CD4-positive, alpha-beta T cell (primary cell): ENCODE data around the gene RPTN. TPM values are rescaled to one million over a fixed set of nuclear protein-coding genes. Genes with fewer than 3 reads are reported as not detected.

Source experiments
- ATAC-seq: fragments of 200-7000 bp; cut with Tn5 transposase; one replicate; pipeline ENCODE4 v1.10.0; 2022; ENCODE audit warnings: mild to moderate bottlenecking; ENCODE audit not compliant: poor library complexity
- CTCF ChIA-PET: fragments of 350-600 bp; sonication (Branson Sonifier 250); formaldehyde crosslinking; loops from one replicate; lab custom pipeline; 2021; ENCODE audit warnings: antibody characterized with exemption, inconsistent platforms; lab: Charles Lee
- POLR2A ChIA-PET: fragments of 350-600 bp; sonication (Branson Sonifier 250); formaldehyde crosslinking; loops from one replicate; lab custom pipeline; 2021; ENCODE audit warnings: antibody characterized with exemption, inconsistent platforms; lab: Charles Lee
- DNase-seq, 14 experiments: peaks; one replicate each; pipeline ENCODE4 v3.0.0-alpha.2; 2013 to 2020; ENCODE audit warnings: mixed read lengths in 2 of 14
- H3K27ac ChIP-seq, 2 donors: one replicate each; pipeline versions ENCODE4 v1.5.1 to v1.7.0; 2013; ENCODE audit warnings: low read length in 2 of 2, low read depth in 1 of 2, mild to moderate bottlenecking in 1 of 2
- H3K27me3 ChIP-seq, 2 experiments: 1 replicate in 1 of 2; 2 replicates in 1 of 2; pipeline versions ENCODE4 v1.6.1 to v1.7.0; 2013; ENCODE audit warnings: low read length in 2 of 2, control low read depth in 1 of 2, mild to moderate bottlenecking in 1 of 2, moderate library complexity in 1 of 2; ENCODE audit not compliant: insufficient read depth in 2 of 2, control insufficient read depth in 1 of 2
- H3K36me3 ChIP-seq: one replicate; pipeline ENCODE4 v1.6.1; 2013; ENCODE audit warnings: low read length, control low read depth; ENCODE audit not compliant: insufficient read depth
- H3K4me1 ChIP-seq: one replicate; pipeline ENCODE4 v1.6.1; 2013; ENCODE audit warnings: low read length, control low read depth; ENCODE audit not compliant: insufficient read depth
- H3K4me3 ChIP-seq: one replicate; pipeline ENCODE4 v1.5.1; 2013; ENCODE audit warnings: mild to moderate bottlenecking, low read length, moderate library complexity
- H3K9me3 ChIP-seq, 2 experiments: 1 replicate in 1 of 2; 2 replicates in 1 of 2; pipeline versions ENCODE4 v1.6.1 to v1.7.0; 2013; ENCODE audit warnings: low read length in 2 of 2, mild to moderate bottlenecking in 2 of 2, control low read depth in 1 of 2, moderate library complexity in 1 of 2; ENCODE audit not compliant: control insufficient read depth in 1 of 2, insufficient read depth in 1 of 2
- H3K27ac Mint-ChIP-seq: one replicate; pipeline ENCODE4 v1.8.0; 2020; ENCODE audit warnings: mixed read lengths
- H3K27me3 Mint-ChIP-seq: one replicate; pipeline ENCODE4 v1.8.0; 2021; ENCODE audit warnings: mixed read lengths
- H3K36me3 Mint-ChIP-seq: one replicate; pipeline ENCODE4 v1.8.0; 2021; ENCODE audit warnings: low read depth, mixed read lengths
- H3K4me1 Mint-ChIP-seq: one replicate; pipeline ENCODE4 v1.8.0; 2021; ENCODE audit warnings: low read depth, mixed read lengths
- H3K4me3 Mint-ChIP-seq: one replicate; pipeline ENCODE4 v1.8.0; 2020; ENCODE audit warnings: mild to moderate bottlenecking, mixed read lengths
- H3K9me3 Mint-ChIP-seq: one replicate; pipeline ENCODE4 v1.8.0; 2020; ENCODE audit warnings: mixed read lengths
- intact Hi-C, 2 experiments: fragments of 100-400 bp; cut with DNase I in 1 of 2; cut with micrococcal nuclease in 1 of 2; formaldehyde crosslinking; loops; one replicate each; pipeline versions ENCODE4 v1.15.1 to v1.9.0; 2023 to 2025; cut with DNase I, micrococcal nuclease
- total RNA-seq, 174 experiments: library from RNA in 2 of 174; stranded (reverse) in 2 of 174; gene quantifications; one replicate each; pipeline ENCODE4 v1.2.3 and lab custom pipeline; 2021 to 2026
- TF ChIP-seq, protein P1 (sequence below): fragments of 200-600 bp; IDR thresholded peaks from one replicate; pipeline ENCODE4 v1.8.0; 2022; ENCODE audit warnings: antibody characterized with exemption, mild to moderate bottlenecking

The RPTN gene
- total RNA-seq, 2 experiments from 2014 or later = not detected

- Histone ChIP-seq H3K27me3 (no peaks in the 10 kb centered on the region), H3K4me3 (no peak overlapping the region), H3K36me3 (no peaks in the 10 kb centered on the region), H3K27ac (no peak overlapping the region), H3K4me1 (peaks cover 7% of the 10 kb centered on the region), H3K9me3 (peaks cover 13 to 16% of the 10 kb centered on the region in 2 experiments)
- intact Hi-C loops = no loop called here
- DNase-seq = no peak
- TF ChIP-seq, protein P1, sequence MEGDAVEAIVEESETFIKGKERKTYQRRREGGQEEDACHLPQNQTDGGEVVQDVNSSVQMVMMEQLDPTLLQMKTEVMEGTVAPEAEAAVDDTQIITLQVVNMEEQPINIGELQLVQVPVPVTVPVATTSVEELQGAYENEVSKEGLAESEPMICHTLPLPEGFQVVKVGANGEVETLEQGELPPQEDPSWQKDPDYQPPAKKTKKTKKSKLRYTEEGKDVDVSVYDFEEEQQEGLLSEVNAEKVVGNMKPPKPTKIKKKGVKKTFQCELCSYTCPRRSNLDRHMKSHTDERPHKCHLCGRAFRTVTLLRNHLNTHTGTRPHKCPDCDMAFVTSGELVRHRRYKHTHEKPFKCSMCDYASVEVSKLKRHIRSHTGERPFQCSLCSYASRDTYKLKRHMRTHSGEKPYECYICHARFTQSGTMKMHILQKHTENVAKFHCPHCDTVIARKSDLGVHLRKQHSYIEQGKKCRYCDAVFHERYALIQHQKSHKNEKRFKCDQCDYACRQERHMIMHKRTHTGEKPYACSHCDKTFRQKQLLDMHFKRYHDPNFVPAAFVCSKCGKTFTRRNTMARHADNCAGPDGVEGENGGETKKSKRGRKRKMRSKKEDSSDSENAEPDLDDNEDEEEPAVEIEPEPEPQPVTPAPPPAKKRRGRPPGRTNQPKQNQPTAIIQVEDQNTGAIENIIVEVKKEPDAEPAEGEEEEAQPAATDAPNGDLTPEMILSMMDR = no peak
- CTCF ChIA-PET = no interaction called here
- ATAC-seq = no peak
- Mint-ChIP-seq H3K36me3 (no peaks in the 10 kb centered on the region), H3K4me1 (no peaks in the 10 kb centered on the region), H3K9me3 (peaks cover 3% of the 10 kb centered on the region), H3K27me3 (peaks cover 9% of the 10 kb centered on the region), H3K27ac (no peak overlapping the region), H3K4me3 (no peak overlapping the region)
- POLR2A ChIA-PET = no interaction called here
Observed at GRCh38 chr1:152151646-152152045, 7.4 kb downstream of the RPTN start.

- no peaks in the 10 kb centered on the region for H3K36me3 Mint-ChIP-seq
- Histone ChIP-seq H3K27me3 (no peaks in the 10 kb centered on the region), H3K4me3 (no peak overlapping the region), H3K4me1 (no peaks in the 10 kb centered on the region), H3K9me3 (peaks cover 16 to 21% of the 10 kb centered on the region in 2 experiments), H3K27ac (no peak overlapping the region), H3K36me3 (no peaks in the 10 kb centered on the region)
- H3K27ac Mint-ChIP-seq = no peak overlapping the region
- H3K27me3 Mint-ChIP-seq = peaks cover 20% of the 10 kb centered on the region
- H3K4me1 Mint-ChIP-seq = no peaks in the 10 kb centered on the region
- H3K4me3 Mint-ChIP-seq = no peak overlapping the region
- DNase-seq (no peak), ATAC-seq (no peak)
- intact Hi-C loops = no loop called here
- TF ChIP-seq, protein P1 = no peak
- CTCF ChIA-PET = interaction anchor here (0.9 kb wide), 1 partner anchor 14 kb away, joined by 3 read pairs; no protein-coding TSS in a partner anchor
- H3K9me3 Mint-ChIP-seq = peaks cover 6% of the 10 kb centered on the region
- POLR2A ChIA-PET = no interaction called here
Observed at GRCh38 chr1:152148981-152149380, 10.0 kb downstream of the RPTN start.

GRCh38 chr1:152148051-152148450 lies 11.0 kb downstream of the RPTN start:
- Histone ChIP-seq H3K4me3 (no peak overlapping the region), H3K27ac (no peak overlapping the region), H3K36me3 (no peaks in the 10 kb centered on the region), H3K9me3 (peaks cover 16 to 21% of the 10 kb centered on the region in 2 experiments), H3K4me1 (no peaks in the 10 kb centered on the region), H3K27me3 (peaks cover 4 to 6% of the 10 kb centered on the region in 2 experiments)
- Mint-ChIP-seq H3K27me3 (peaks cover 29% of the 10 kb centered on the region), H3K4me1 (no peaks in the 10 kb centered on the region), H3K4me3 (no peak overlapping the region), H3K9me3 (peaks cover 6% of the 10 kb centered on the region), H3K36me3 (no peaks in the 10 kb centered on the region), H3K27ac (no peak overlapping the region)
- CTCF ChIA-PET = no interaction called here
- POLR2A ChIA-PET = no interaction called here
- no peak for ATAC-seq
- DNase-seq = no peak
- intact Hi-C loops = no loop called here
- TF ChIP-seq, protein P1 = no peak
